Activated CD8-positive, alpha-beta memory T cell treated with anti-CD3 and anti-CD28 coated beads, Interleukin-2, amount 50 U/mL, for 1 hour (primary cell): Measurements from ENCODE around the gene MAGEB3.

Source experiments
- DNase-seq: peaks from one replicate; pipeline ENCODE4 v3.0.0-alpha.2; 2020; ENCODE audit errors: extremely low read depth

Gene MAGEB3

DNA sequence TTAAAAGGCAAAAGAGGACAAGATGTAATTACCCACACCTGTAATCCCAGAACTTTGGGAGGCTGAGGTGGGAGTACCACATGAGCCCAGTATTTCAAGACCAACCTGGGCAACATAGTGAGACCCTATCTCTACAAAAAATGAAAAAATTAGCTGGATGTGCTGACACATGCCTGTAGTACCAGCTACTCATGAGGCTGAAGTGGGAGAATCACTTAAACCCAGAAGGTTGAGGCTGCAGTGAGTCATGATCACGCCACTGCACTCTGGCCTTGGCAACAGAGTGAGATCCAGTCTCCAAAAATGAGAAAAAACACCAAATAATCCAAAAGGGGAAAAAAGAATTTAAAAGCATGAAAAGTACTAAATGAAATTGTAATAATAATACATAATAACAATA is 47.9 kb downstream of the MAGEB3 start:
- DNase-seq, result no peak

DNA sequence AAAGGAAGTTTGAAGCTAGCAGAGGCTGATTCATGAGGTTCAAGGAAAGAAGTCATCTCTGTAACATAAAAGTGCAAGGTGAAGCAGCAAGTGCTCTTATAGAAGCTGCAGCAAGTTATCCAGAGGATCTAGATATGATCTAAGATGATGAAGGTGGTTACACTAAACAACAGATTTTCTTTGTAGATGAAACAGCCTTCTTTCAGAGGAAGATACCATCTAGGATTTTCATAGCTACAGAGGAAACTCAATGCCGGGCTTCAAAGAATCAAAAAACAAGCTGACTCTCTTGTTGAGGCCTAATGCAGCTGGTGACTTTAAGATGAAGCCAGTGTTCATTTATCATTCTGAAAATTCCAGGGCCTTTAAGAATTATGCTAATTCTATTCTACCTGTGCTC is 50.0 kb downstream of the MAGEB3 start:
- DNase-seq, result no peak

GRCh38 chrX:30282527-30282926 is 52.1 kb downstream of the MAGEB3 start:
- no peak for DNase-seq

DNA sequence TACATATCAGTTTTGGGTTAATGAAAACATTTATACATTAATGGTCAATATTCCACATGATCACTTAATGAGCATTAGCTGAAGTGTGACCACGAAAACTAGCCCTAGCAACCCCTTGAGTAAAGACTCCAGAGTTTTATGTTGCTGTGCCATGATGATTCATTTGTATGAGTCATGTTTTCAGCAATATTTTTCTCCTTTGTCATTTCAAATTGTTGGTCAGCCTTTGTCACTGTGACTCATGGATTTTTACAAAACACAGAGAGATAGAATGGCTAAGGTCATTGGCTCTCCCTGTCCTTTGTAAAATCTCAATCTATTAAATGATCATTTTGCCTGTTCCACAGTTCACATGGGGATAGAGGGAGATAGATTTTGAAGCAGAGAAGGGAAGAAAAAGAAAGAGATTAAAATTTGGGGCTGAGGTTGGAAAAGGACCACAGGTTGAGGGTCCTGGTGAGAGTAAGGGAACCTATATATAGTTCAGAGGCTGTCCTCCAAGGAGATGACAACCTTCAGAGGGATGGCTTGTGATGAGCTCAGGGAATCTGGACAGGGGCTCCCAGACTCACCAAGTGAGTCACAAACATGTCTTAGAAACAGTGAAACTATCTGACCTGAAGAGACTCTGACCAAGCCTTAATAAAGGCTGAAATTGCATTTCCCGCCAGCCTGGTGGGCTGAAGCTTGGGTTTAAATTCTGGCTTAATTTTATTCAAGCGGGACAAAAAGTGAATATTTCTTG is 53.2 kb downstream of the MAGEB3 start:
- DNase-seq, result no peak
